LNCaP clone FGC (cell line): Measurements from ENCODE around the gene MACROD2.

Experiments
- DNase-seq: peaks from one replicate; pipeline ENCODE4 v3.0.0-alpha.2; 2011; ENCODE audit warnings: low read depth
- H3K4me3 ChIP-seq: 2 replicates; pipeline ENCODE4 v1.5.1; 2011; ENCODE audit warnings: mild to moderate bottlenecking, low read depth, low read length, control low read depth
- CTCF ChIP-seq: IDR thresholded peaks from 2 replicates; pipeline ENCODE4 v1.5.1; 2012; ENCODE audit warnings: mild to moderate bottlenecking; ENCODE audit not compliant: control insufficient read depth, insufficient read depth; ENCODE audit errors: extremely low read depth

Gene MACROD2

GRCh38 chr20:15673206-15673605 is 1677.9 kb downstream of the MACROD2 start:
- no peak for TF ChIP-seq CTCF
- H3K4me3 ChIP-seq, result no peak overlapping the region
- no peak for DNase-seq

- no peak for DNase-seq
- TF ChIP-seq CTCF, result no peak
Measured at GRCh38 chr20:15674253-15675060, 1679.1 kb downstream of the MACROD2 start.

GRCh38 chr20:15675061-15675514 is 1679.8 kb downstream of the MACROD2 start:
- no peak for DNase-seq
- TF ChIP-seq CTCF, result no peak
- H3K4me3 ChIP-seq, result no peak overlapping the region

More at GRCh38 chr20:15674253-15675060, 1679.1 kb downstream of the MACROD2 start:
- H3K4me3 ChIP-seq, result no peak overlapping the region

GRCh38 chr20:15675813-15676484 is 1680.6 kb downstream of the MACROD2 start:
- H3K4me3 ChIP-seq, result no peak overlapping the region
- no peak for DNase-seq
- TF ChIP-seq CTCF, result no peak

GRCh38 chr20:15676815-15677214 is 1681.5 kb downstream of the MACROD2 start:
- no peak for TF ChIP-seq CTCF
- no peak overlapping the region for H3K4me3 ChIP-seq
- no peak for DNase-seq

- TF ChIP-seq CTCF, result no peak
- no peak for DNase-seq
- H3K4me3 ChIP-seq, result no peak overlapping the region
Measured at GRCh38 chr20:15682690-15683089, 1687.4 kb downstream of the MACROD2 start.
